Amniotic stem cell (primary cell): ENCODE results near the gene TJP2.
"Not testable (repeated sequence)": the region's sequence is repeated elsewhere in the genome, so short reads cannot be mapped to it uniquely, and the experiment has no call there.

Experiments
- DNase-seq: peaks from one replicate; lab custom pipeline; 2025; lab: John Stamatoyannopoulos, UW

Gene TJP2

GRCh38 chr9:69158471-69158870, 15.6 kb upstream of the TJP2 start:
- no peak for DNase-seq

DNA sequence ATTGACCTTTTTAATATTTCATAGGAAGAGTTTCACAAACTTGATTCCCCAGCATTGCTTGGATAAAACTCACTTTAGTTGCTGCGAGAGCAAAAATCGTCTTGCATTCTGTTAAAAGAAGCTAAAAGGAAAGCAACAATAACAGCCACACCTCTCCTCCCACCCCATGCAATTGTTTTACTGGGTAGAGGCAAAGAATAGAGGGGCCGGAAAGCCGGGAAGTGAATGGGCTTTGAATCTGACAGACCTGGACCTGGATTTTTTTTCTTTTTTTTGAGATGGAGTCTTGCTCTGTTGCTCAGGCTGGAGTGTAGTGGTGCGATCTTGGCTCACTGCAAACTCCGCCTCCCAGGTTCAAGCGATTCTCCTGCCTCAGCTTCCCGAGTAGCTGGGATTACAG, 9.5 kb upstream of the TJP2 start:
- DNase-seq, result not testable (repeated sequence)

DNA sequence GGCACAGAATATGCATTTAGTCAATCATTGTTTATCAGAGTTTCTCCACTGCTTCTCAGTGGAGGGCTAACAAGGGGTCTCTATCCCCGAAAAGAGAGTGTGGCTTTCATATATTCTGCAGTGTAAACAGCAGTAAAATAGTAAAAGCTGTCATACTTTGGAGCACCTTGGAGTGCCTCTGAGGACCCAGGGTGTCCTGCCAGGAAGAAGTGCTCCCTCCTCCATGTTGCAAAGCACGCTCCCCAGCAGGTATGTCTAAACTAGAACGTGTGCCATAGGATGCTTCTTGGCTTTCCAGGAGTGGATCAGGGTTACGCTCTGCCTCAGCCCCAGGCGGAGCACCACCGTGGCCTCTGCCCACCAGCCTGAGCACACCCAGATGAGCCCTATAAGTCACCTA, 8.5 kb upstream of the TJP2 start:
- DNase-seq, result no peak

- DNase-seq, result no peak
These were observed 5.3 kb upstream of the TJP2 start for GRCh38 chr9:69168709-69169217.

- DNase-seq, result no peak
These were observed 3.8 kb upstream of the TJP2 start for GRCh38 chr9:69170231-69170630.

GRCh38 chr9:69171049-69171448, 3.0 kb upstream of the TJP2 start:
- DNase-seq, result no peak

GRCh38 chr9:69171517-69171916, 2.6 kb upstream of the TJP2 start:
- DNase-seq, result no peak

GRCh38 chr9:69172895-69173294, 1.2 kb upstream of the TJP2 start:
- no peak for DNase-seq

GRCh38 chr9:69173497-69173890, 583 bp upstream of the TJP2 start:
- no peak for DNase-seq

GRCh38 chr9:69174616-69175463, 763 bp downstream of the TJP2 start:
- peak; percentile 92 for DNase-seq

GRCh38 chr9:69175486-69175885, 1.4 kb downstream of the TJP2 start:
- DNase-seq, result peak; percentile 18

- DNase-seq, result no peak
These were observed 2.5 kb downstream of the TJP2 start for GRCh38 chr9:69176471-69177171.

GRCh38 chr9:69178583-69179011, 4.5 kb downstream of the TJP2 start:
- DNase-seq, result no peak

DNA sequence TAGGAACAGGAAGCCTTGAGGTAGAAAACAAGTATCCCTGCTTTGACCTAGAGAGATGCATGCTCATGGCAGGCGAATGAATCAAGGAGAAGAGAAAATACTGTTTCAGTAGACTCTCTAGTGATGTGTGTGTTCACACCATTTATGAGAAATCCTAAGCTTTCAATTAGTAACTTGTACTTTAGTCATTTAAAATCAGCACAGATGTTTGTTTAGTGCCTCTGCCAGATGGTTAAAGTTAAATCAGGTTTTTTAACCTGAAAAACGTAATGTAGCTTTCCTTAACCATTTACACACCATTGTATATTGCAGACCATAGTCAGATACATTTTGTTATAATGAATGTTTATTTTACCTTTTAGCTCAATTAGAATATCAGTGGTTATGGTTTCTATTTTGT, 5.0 kb downstream of the TJP2 start:
- DNase-seq, result no peak

DNA sequence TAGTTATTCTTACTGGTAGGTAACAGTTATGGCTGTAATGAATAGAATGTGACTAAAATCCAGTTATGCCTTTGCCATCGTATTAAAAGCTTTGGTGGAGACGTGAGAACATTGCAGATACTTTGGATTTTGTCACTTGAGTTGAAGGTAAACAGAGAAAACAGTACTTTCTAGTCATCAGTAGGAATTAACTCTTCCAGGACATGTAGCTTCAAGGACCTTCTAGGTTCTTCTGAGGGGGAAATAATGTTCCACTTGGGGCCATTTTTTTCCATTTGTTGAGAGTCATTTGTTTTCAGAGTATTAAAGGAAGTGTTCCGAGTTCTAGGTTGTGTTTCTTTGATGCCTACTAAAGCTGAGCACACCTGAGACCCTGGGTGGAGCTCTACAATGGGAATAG, 6.1 kb downstream of the TJP2 start:
- no peak for DNase-seq

DNA sequence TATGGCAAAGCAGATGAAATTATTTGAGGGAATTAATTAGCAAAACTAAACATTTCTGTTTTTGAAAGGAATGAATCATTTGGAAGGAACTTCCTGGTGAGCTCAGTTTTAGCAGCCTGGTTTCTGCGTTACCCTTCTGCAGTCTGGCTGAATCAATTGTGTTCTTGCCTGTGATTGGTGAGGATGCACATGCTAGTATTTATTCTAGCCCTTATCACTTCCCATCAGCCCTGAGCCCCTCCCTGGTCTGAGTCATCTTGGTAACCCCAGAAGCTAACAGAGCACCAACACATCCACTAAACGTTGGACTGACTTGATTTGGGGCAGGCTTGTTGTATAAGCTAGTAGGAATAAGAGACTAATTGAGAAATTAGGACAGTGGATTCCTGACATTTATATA, 6.6 kb downstream of the TJP2 start:
- DNase-seq, result peak; percentile 94

- DNase-seq, result no peak
These were observed 7.9 kb downstream of the TJP2 start for GRCh38 chr9:69181908-69182353.

GRCh38 chr9:69184266-69184665, 10.2 kb downstream of the TJP2 start:
- no peak for DNase-seq

DNA sequence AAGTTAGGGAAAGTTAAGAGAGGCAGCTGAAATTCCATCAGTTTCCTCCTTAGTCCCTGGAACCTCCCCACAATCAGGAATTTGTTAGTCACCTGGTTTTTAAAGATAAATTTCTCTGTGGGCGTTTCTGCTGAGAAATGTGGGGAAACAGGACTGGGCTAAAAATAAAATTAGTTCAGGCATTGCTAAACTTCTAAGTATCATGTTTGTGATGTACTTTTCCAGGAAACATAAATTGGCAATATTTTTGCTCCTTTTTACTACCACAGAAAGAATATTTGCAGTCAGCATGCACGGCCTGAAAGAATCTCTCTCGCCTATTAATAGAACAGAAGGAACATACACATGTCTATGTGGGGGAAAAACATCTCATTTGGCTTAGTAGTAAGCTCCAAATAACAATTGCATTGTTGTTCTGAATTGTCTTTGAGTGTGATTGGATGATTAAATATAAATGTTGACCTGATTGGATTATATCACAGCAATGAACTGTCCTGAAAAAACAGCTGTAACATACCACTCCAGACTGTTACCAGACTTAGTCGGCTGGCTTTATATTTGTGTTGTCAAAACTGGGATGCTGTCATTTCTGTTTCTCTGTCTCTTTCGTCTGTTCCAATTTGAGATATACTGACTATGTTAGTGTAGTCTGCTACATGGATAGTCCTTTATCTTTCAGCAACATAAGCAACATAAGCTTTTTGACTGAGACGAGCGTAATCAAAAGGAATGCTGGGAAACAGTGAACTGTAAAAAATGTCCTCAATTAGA, 12.9 kb downstream of the TJP2 start:
- no peak for DNase-seq

- no peak for DNase-seq
These were observed 14.9 kb downstream of the TJP2 start for GRCh38 chr9:69188975-69189374.

DNA sequence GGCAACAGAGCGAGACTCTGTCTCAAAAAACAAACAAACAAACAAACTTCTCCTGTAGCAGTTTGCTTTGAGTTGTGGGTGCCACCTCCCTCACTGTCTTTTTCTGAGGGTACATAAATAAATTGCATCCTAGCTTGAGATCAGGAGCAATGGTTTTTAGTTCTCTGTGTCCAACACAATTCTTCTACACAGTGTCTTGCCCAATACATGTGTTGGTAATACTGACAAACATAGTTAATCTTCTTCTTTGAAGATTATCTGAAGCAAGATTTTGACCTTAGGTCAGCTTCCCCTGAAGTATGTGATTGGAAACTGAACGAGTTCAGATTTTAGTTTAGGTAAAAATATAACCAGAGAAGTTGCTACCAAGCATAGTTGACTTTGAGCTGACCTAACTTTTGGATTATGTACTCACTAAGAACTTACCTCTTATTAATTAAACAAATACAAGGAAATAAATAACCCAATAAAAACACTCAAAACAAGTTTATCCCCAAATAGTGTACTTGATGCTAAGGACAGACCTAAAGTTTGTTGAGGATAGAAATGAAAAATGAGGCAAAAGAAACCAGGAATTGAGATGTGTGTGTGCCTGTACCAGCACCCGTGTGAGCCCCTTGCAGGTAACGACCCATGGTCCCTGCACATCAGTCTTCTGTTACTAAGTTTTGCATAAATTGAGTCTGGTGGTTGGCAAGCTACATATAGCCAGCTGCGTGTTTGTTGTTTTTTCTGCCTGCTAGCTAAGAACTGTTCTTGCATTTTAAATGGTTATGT, 16.2 kb downstream of the TJP2 start:
- no peak for DNase-seq

DNA sequence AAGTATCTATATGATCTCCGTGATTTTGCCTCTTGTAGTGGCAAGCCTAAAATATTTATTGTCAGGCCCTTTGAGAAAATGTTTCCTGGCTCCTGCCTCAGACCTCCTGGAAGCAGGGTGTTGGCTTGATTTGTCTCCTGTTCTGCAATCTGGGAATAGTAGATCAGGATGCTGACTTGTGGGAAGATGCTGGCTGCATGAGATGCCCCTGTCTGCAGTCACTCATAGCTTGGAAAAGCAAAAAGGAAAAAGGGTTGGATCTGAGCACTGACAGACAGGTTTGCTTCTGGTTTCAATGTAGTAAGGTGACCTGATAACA, 16.7 kb downstream of the TJP2 start:
- no peak for DNase-seq
